ENCODE results near the gene NOM1. TPM values are rescaled to one million over a fixed set of nuclear protein-coding genes. Genes with fewer than 3 reads are reported as not detected.

NOM1 gene
- total RNA-seq, 1 donor from 2014 or later, result 19.7 TPM

GRCh38 chr7:156993021-156993924, 43.8 kb downstream of the NOM1 start:
- no peak overlapping the region for H3K4me3 ChIP-seq (ENCODE audit: insufficient read depth, low read depth, low read length)
- no peaks in the 10 kb centered on the region for H3K36me3 ChIP-seq (ENCODE audit: insufficient read depth, low read length)
- H3K79me2 ChIP-seq (ENCODE audit: insufficient read depth, low read length), result no peaks in the 10 kb centered on the region
- H3K4me2 ChIP-seq (ENCODE audit: low read length), result no peak overlapping the region
- H3K27ac ChIP-seq (ENCODE audit: low read depth, low read length), result no peak overlapping the region
- DNase-seq (ENCODE audit: low read depth) (peak; percentile 2), FAIRE-seq (no peak)
- no peak overlapping the region for H3K9ac ChIP-seq (ENCODE audit: low read length)
- H2AFZ ChIP-seq (ENCODE audit: low read depth, low read length), result no peak overlapping the region
- H3K4me1 Mint-ChIP-seq (ENCODE audit: low read depth, unreplicated experiment), result no peaks in the 10 kb centered on the region
- TF ChIP-seq CTCF (IDR thresholded peaks at IDR 0.05; ENCODE audit: insufficient read depth, low read depth, low read length) (no peak), EZH2 (IDR thresholded peaks at IDR 0.05; ENCODE audit: insufficient read depth, low read length) (peak; percentile 45)
- H3K36me3 Mint-ChIP-seq (ENCODE audit: low read depth, unreplicated experiment), result peaks cover 2% of the 10 kb centered on the region
- no peak overlapping the region for H3K27ac Mint-ChIP-seq (ENCODE audit: unreplicated experiment)
- peaks cover 37% of the 10 kb centered on the region for H3K27me3 ChIP-seq (ENCODE audit: insufficient read depth, low read length)
- no peaks in the 10 kb centered on the region for H3K9me3 ChIP-seq (ENCODE audit: insufficient read depth, low read depth, low read length)
- H3K27me3 Mint-ChIP-seq (ENCODE audit: low read depth, unreplicated experiment), result peaks cover 63% of the 10 kb centered on the region
- H3K4me1 ChIP-seq (ENCODE audit: insufficient read depth, low read length), result no peaks in the 10 kb centered on the region
- H3K9me3 Mint-ChIP-seq (ENCODE audit: unreplicated experiment), result peaks cover 3% of the 10 kb centered on the region
- H4K20me1 ChIP-seq (ENCODE audit: insufficient read depth, low read length), result no peaks in the 10 kb centered on the region
- H3K4me3 Mint-ChIP-seq (ENCODE audit: unreplicated experiment), result no peak overlapping the region

- no peaks in the 10 kb centered on the region for H3K4me1 ChIP-seq (ENCODE audit: insufficient read depth, low read length)
- H3K27ac ChIP-seq (ENCODE audit: low read depth, low read length), result no peak overlapping the region
- no peak overlapping the region for H2AFZ ChIP-seq (ENCODE audit: low read depth, low read length)
- H3K9me3 ChIP-seq (ENCODE audit: insufficient read depth, low read depth, low read length), result no peaks in the 10 kb centered on the region
- TF ChIP-seq EZH2 (IDR thresholded peaks at IDR 0.05; ENCODE audit: insufficient read depth, low read length), result no peak
- TF ChIP-seq CTCF (IDR thresholded peaks at IDR 0.05; ENCODE audit: insufficient read depth, low read depth, low read length), result no peak
- peaks cover 44% of the 10 kb centered on the region for H3K27me3 ChIP-seq (ENCODE audit: insufficient read depth, low read length)
- no peak for DNase-seq (ENCODE audit: low read depth)
- no peak for FAIRE-seq
- no peak overlapping the region for H3K9ac ChIP-seq (ENCODE audit: low read length)
- H3K4me3 Mint-ChIP-seq (ENCODE audit: unreplicated experiment), result no peak overlapping the region
- H4K20me1 ChIP-seq (ENCODE audit: insufficient read depth, low read length), result no peaks in the 10 kb centered on the region
- H3K4me1 Mint-ChIP-seq (ENCODE audit: low read depth, unreplicated experiment), result no peaks in the 10 kb centered on the region
- no peaks in the 10 kb centered on the region for H3K36me3 Mint-ChIP-seq (ENCODE audit: low read depth, unreplicated experiment)
- no peak overlapping the region for H3K27ac Mint-ChIP-seq (ENCODE audit: unreplicated experiment)
- no peaks in the 10 kb centered on the region for H3K79me2 ChIP-seq (ENCODE audit: insufficient read depth, low read length)
- no peaks in the 10 kb centered on the region for H3K36me3 ChIP-seq (ENCODE audit: insufficient read depth, low read length)
- H3K4me3 ChIP-seq (ENCODE audit: insufficient read depth, low read depth, low read length), result no peak overlapping the region
- H3K9me3 Mint-ChIP-seq (ENCODE audit: unreplicated experiment), result peaks cover 3% of the 10 kb centered on the region
- H3K4me2 ChIP-seq (ENCODE audit: low read length), result no peak overlapping the region
- H3K27me3 Mint-ChIP-seq (ENCODE audit: low read depth, unreplicated experiment), result peaks cover 64% of the 10 kb centered on the region
Observed at GRCh38 chr7:156993925-156994235, 44.4 kb downstream of the NOM1 start.

- Mint-ChIP-seq H3K36me3 (ENCODE audit: low read depth, unreplicated experiment) (no peaks in the 10 kb centered on the region), H3K27me3 (ENCODE audit: low read depth, unreplicated experiment) (peaks cover 68% of the 10 kb centered on the region), H3K4me3 (ENCODE audit: unreplicated experiment) (no peak overlapping the region), H3K4me1 (ENCODE audit: low read depth, unreplicated experiment) (no peaks in the 10 kb centered on the region), H3K9me3 (ENCODE audit: unreplicated experiment) (peaks cover 3% of the 10 kb centered on the region), H3K27ac (ENCODE audit: unreplicated experiment) (no peak overlapping the region)
- no peaks in the 10 kb centered on the region for H3K79me2 ChIP-seq (ENCODE audit: insufficient read depth, low read length)
- TF ChIP-seq CTCF (IDR thresholded peaks at IDR 0.05; ENCODE audit: insufficient read depth, low read depth, low read length), result no peak
- TF ChIP-seq EZH2 (IDR thresholded peaks at IDR 0.05; ENCODE audit: insufficient read depth, low read length), result no peak
- no peaks in the 10 kb centered on the region for H3K4me1 ChIP-seq (ENCODE audit: insufficient read depth, low read length)
- no peak overlapping the region for H3K9ac ChIP-seq (ENCODE audit: low read length)
- DNase-seq (ENCODE audit: low read depth) (no peak), FAIRE-seq (no peak)
- no peaks in the 10 kb centered on the region for H3K9me3 ChIP-seq (ENCODE audit: insufficient read depth, low read depth, low read length)
- peaks cover 49% of the 10 kb centered on the region for H3K27me3 ChIP-seq (ENCODE audit: insufficient read depth, low read length)
- H3K27ac ChIP-seq (ENCODE audit: low read depth, low read length), result no peak overlapping the region
- no peak overlapping the region for H3K4me3 ChIP-seq (ENCODE audit: insufficient read depth, low read depth, low read length)
- H4K20me1 ChIP-seq (ENCODE audit: insufficient read depth, low read length), result no peaks in the 10 kb centered on the region
- no peak overlapping the region for H3K4me2 ChIP-seq (ENCODE audit: low read length)
- no peaks in the 10 kb centered on the region for H3K36me3 ChIP-seq (ENCODE audit: insufficient read depth, low read length)
- H2AFZ ChIP-seq (ENCODE audit: low read depth, low read length), result no peak overlapping the region
Observed at GRCh38 chr7:156994417-156994816, 44.9 kb downstream of the NOM1 start.

All from astrocyte (in vitro differentiated cells and primary cell).